Lower lobe of right lung (tissue), 2 donors: ENCODE results near the gene C21orf58. TPM values are rescaled to one million over a fixed set of nuclear protein-coding genes. Genes with fewer than 3 reads are reported as not detected.

Experiments used
- ATAC-seq, 2 donors: fragments of 200-7000 bp; cut with Tn5 transposase; one replicate each; pipeline ENCODE4 v1.9.1; 2020 to 2022; ENCODE audit warnings: mild to moderate bottlenecking in 2 of 2, moderate library complexity in 2 of 2
- DNase-seq: peaks from one replicate; pipeline ENCODE4 v3.0.0-alpha.2; 2020
- H3K27ac ChIP-seq: fragments of 200-600 bp; one replicate; pipeline ENCODE4 v1.8.0; 2022
- H3K27me3 ChIP-seq: fragments of 200-600 bp; one replicate; pipeline ENCODE4 v1.8.0; 2022; ENCODE audit warnings: low read depth
- H3K36me3 ChIP-seq: fragments of 200-600 bp; one replicate; pipeline ENCODE4 v1.8.0; 2022; ENCODE audit warnings: mild to moderate bottlenecking
- H3K4me1 ChIP-seq: fragments of 200-600 bp; one replicate; pipeline ENCODE4 v1.8.0; 2022
- H3K4me3 ChIP-seq: fragments of 200-600 bp; one replicate; pipeline ENCODE4 v1.8.0; 2022; ENCODE audit warnings: mild to moderate bottlenecking
- H3K9me3 ChIP-seq: fragments of 200-600 bp; one replicate; pipeline ENCODE4 v1.8.0; 2022
- CTCF ChIP-seq: fragments of 200-600 bp; IDR thresholded peaks from one replicate; pipeline ENCODE4 v1.8.0; 2022; ENCODE audit warnings: antibody characterized with exemption, mild to moderate bottlenecking
- intact Hi-C: fragments of 100-400 bp; cut with DNase I; formaldehyde crosslinking; loops from one replicate; pipeline ENCODE4 v1.11.0; 2022
- total RNA-seq: library from RNA; stranded (reverse); fragmentation: NEBNext Ultra II Directional; extraction: Animal tissue kit (Norgen Biotek cat#: 25700); gene quantifications from one replicate; pipeline ENCODE4 v1.2.1, GENCODE V29; 2021
- donor health status: DM: no; HTN: yes; CAD: no; lungs with severe emphysema.

C21orf58 gene
- total RNA-seq, 1 donor from 2014 or later: 9.5 TPM

- ATAC-seq (no peak), DNase-seq (no peak)
- Histone ChIP-seq H3K36me3 (no peaks in the 10 kb centered on the region), H3K4me1 (no peaks in the 10 kb centered on the region), H3K27me3 (no peaks in the 10 kb centered on the region), H3K9me3 (no peaks in the 10 kb centered on the region), H3K4me3 (no peak overlapping the region), H3K27ac (no peak overlapping the region)
- TF ChIP-seq CTCF: no peak
- intact Hi-C loops: no loop called here
These were observed 15.2 kb downstream of the C21orf58 start for GRCh38 chr21:46308431-46308830.

- intact Hi-C loops: no loop called here
- no peak for TF ChIP-seq CTCF
- DNase-seq: no peak
- Histone ChIP-seq H3K4me1 (no peaks in the 10 kb centered on the region), H3K4me3 (no peak overlapping the region), H3K9me3 (no peaks in the 10 kb centered on the region), H3K27me3 (no peaks in the 10 kb centered on the region), H3K27ac (no peak overlapping the region), H3K36me3 (no peaks in the 10 kb centered on the region)
- no peak for ATAC-seq
These were observed 16.0 kb downstream of the C21orf58 start for GRCh38 chr21:46307625-46308024.

GRCh38 chr21:46304955-46305354 is 18.7 kb downstream of the C21orf58 start:
- Histone ChIP-seq H3K4me3 (no peak overlapping the region), H3K27me3 (no peaks in the 10 kb centered on the region), H3K4me1 (no peaks in the 10 kb centered on the region), H3K27ac (no peak overlapping the region), H3K36me3 (no peaks in the 10 kb centered on the region), H3K9me3 (no peaks in the 10 kb centered on the region)
- peak; percentile 23 to 32 for ATAC-seq
- intact Hi-C loops: no loop called here
- DNase-seq: no peak
- no peak for TF ChIP-seq CTCF

GRCh38 chr21:46304437-46304836 is 19.2 kb downstream of the C21orf58 start:
- H3K4me3 ChIP-seq: no peak overlapping the region
- no peak for DNase-seq
- no peak for TF ChIP-seq CTCF
- no peaks in the 10 kb centered on the region for H3K27me3 ChIP-seq
- ATAC-seq: no peak
- no peaks in the 10 kb centered on the region for H3K36me3 ChIP-seq
- intact Hi-C loops: no loop called here
- no peak overlapping the region for H3K27ac ChIP-seq
- no peaks in the 10 kb centered on the region for H3K9me3 ChIP-seq
- no peaks in the 10 kb centered on the region for H3K4me1 ChIP-seq

- Histone ChIP-seq H3K27ac (no peak overlapping the region), H3K36me3 (no peaks in the 10 kb centered on the region), H3K4me1 (peaks cover 11% of the 10 kb centered on the region), H3K4me3 (no peak overlapping the region), H3K27me3 (no peaks in the 10 kb centered on the region), H3K9me3 (no peaks in the 10 kb centered on the region)
- peak in 1 of 2 donors; percentile 7 for ATAC-seq
- intact Hi-C loops: no loop called here
- DNase-seq: no peak
- no peak for TF ChIP-seq CTCF
These were observed 21.9 kb downstream of the C21orf58 start for GRCh38 chr21:46301759-46302158.

- DNase-seq: peak; percentile 22
- Histone ChIP-seq H3K4me1 (peaks cover 16% of the 10 kb centered on the region), H3K36me3 (no peaks in the 10 kb centered on the region), H3K9me3 (no peaks in the 10 kb centered on the region), H3K4me3 (no peak overlapping the region), H3K27ac (no peak overlapping the region), H3K27me3 (no peaks in the 10 kb centered on the region)
- TF ChIP-seq CTCF: no peak
- intact Hi-C loops: no loop called here
- ATAC-seq: no peak
These were observed 24.5 kb downstream of the C21orf58 start for GRCh38 chr21:46299167-46299566.
